H9 (cell line): ENCODE results near the gene MICAL3. TPM values are rescaled to one million over a fixed set of nuclear protein-coding genes. Genes with fewer than 3 reads are reported as not detected.

Experiments used
- DNase-seq: peaks from one replicate; pipeline ENCODE4 v3.0.0-alpha.2; 2017
- H2AFZ ChIP-seq: one replicate; pipeline ENCODE4 v1.6.1; 2013; ENCODE audit warnings: mild to moderate bottlenecking, low read length, control low read depth, moderate library complexity
- H2AK5ac ChIP-seq: 2 replicates; pipeline ENCODE4 v1.6.1; 2013; ENCODE audit warnings: low read length, control low read depth, mixed read lengths; ENCODE audit not compliant: insufficient read length
- H2BK120ac ChIP-seq: one replicate; pipeline ENCODE4 v1.6.1; 2013; ENCODE audit warnings: low read depth, mild to moderate bottlenecking, low read length, control low read depth, inconsistent platforms; ENCODE audit not compliant: poor library complexity, severe bottlenecking
- H2BK12ac ChIP-seq: 2 replicates; pipeline ENCODE4 v1.6.1; 2013; ENCODE audit warnings: low read length, control low read depth, mixed read lengths, low read depth; ENCODE audit not compliant: insufficient read length
- H2BK15ac ChIP-seq: 2 replicates; pipeline ENCODE4 v1.6.1; 2013; ENCODE audit warnings: low read depth, low read length, control low read depth
- H2BK20ac ChIP-seq: one replicate; pipeline ENCODE4 v1.6.1; 2013; ENCODE audit warnings: low read depth, mild to moderate bottlenecking, low read length, control low read depth, inconsistent platforms; ENCODE audit not compliant: poor library complexity, severe bottlenecking
- H2BK5ac ChIP-seq: 2 replicates; pipeline ENCODE4 v1.6.1; 2013; ENCODE audit warnings: low read length, control low read depth, mixed read lengths; ENCODE audit not compliant: insufficient read length
- H3K14ac ChIP-seq: 2 replicates; pipeline ENCODE4 v1.6.1; 2013; ENCODE audit warnings: low read length, control low read depth; ENCODE audit not compliant: insufficient read depth
- H3K18ac ChIP-seq: 2 replicates; pipeline ENCODE4 v1.6.1; 2013; ENCODE audit warnings: low read depth, mild to moderate bottlenecking, mixed read lengths, low read length, control low read depth; ENCODE audit not compliant: insufficient read length
- H3K23ac ChIP-seq: 2 replicates; pipeline ENCODE4 v1.6.1; 2013; ENCODE audit warnings: low read length, control low read depth, mixed read lengths, low read depth; ENCODE audit not compliant: insufficient read length
- H3K23me2 ChIP-seq: 2 replicates; pipeline ENCODE4 v1.6.1; 2013; ENCODE audit warnings: low read depth, mild to moderate bottlenecking, mixed read lengths, low read length, control low read depth; ENCODE audit not compliant: insufficient read length, poor library complexity, severe bottlenecking
- H3K27ac ChIP-seq: 2 replicates; pipeline ENCODE4 v1.5.1; 2013; ENCODE audit warnings: low read length, control low read depth, mixed read lengths, low read depth; ENCODE audit not compliant: insufficient read length
- H3K27me3 ChIP-seq: 2 replicates; pipeline ENCODE4 v1.6.1; 2013; ENCODE audit warnings: low read length, control low read depth, inconsistent platforms; ENCODE audit not compliant: insufficient read depth
- H3K4ac ChIP-seq: 2 replicates; pipeline ENCODE4 v1.6.1; 2013; ENCODE audit warnings: low read depth, mild to moderate bottlenecking, control low read depth, inconsistent platforms, low read length, moderate library complexity
- H3K4me1 ChIP-seq: 2 replicates; pipeline ENCODE4 v1.6.1; 2013; ENCODE audit warnings: low read length, control low read depth, inconsistent platforms; ENCODE audit not compliant: insufficient read depth
- H3K4me2 ChIP-seq: 2 replicates; pipeline ENCODE4 v1.6.1; 2013; ENCODE audit warnings: low read length, control low read depth, mixed read lengths; ENCODE audit not compliant: insufficient read length, insufficient read depth
- H3K56ac ChIP-seq: 2 replicates; pipeline ENCODE4 v1.6.1; 2013; ENCODE audit warnings: low read depth, mild to moderate bottlenecking, mixed read lengths, low read length, control low read depth; ENCODE audit not compliant: insufficient read length
- H3K79me1 ChIP-seq: 2 replicates; pipeline ENCODE4 v1.6.1; 2013; ENCODE audit warnings: low read depth, mild to moderate bottlenecking, moderate library complexity, low read length, control low read depth, inconsistent platforms; ENCODE audit not compliant: insufficient read depth, poor library complexity, severe bottlenecking
- H3K79me2 ChIP-seq: 2 replicates; pipeline ENCODE4 v1.6.1; 2013; ENCODE audit warnings: low read length, control low read depth, inconsistent platforms; ENCODE audit not compliant: insufficient read depth
- H3K9ac ChIP-seq: 2 replicates; pipeline ENCODE4 v1.6.1; 2013; ENCODE audit warnings: low read length, control low read depth, mixed read lengths; ENCODE audit not compliant: insufficient read length; ENCODE audit errors: extremely low read depth
- H3K9me3 ChIP-seq: one replicate; pipeline ENCODE4 v1.6.1; 2013; ENCODE audit warnings: low read depth, low read length, inconsistent platforms; ENCODE audit not compliant: control insufficient read depth
- H3T11ph ChIP-seq: one replicate; pipeline ENCODE4 v1.6.1; 2013; ENCODE audit warnings: mild to moderate bottlenecking, low read length, control low read depth, inconsistent platforms
- H4K20me1 ChIP-seq: one replicate; pipeline ENCODE4 v1.6.1; 2013; ENCODE audit not compliant: control insufficient read depth, insufficient read length, insufficient read depth
- H4K5ac ChIP-seq: 2 replicates; pipeline ENCODE4 v1.6.1; 2013; ENCODE audit warnings: low read depth, mild to moderate bottlenecking, mixed read lengths, low read length, control low read depth; ENCODE audit not compliant: insufficient read length
- H4K8ac ChIP-seq: replicated peaks from 2 replicates; pipeline ENCODE4 v1.6.1; 2013; ENCODE audit warnings: low read length, control low read depth, mixed read lengths, low read depth; ENCODE audit not compliant: insufficient read length
- H4K91ac ChIP-seq: 2 replicates; pipeline ENCODE4 v1.6.1; 2013; ENCODE audit warnings: low read depth, mild to moderate bottlenecking, moderate library complexity, mixed read lengths, low read length, control low read depth; ENCODE audit not compliant: insufficient read length
- H3K27ac Mint-ChIP-seq, 3 experiments: 2 replicates in 2 of 3; 3 replicates in 1 of 3; pipeline ENCODE4 v1.8.0; 2020 to 2021; ENCODE audit warnings: mixed read lengths in 3 of 3, mild to moderate bottlenecking in 1 of 3, moderate library complexity in 1 of 3
- H3K27me3 Mint-ChIP-seq: 2 replicates; pipeline ENCODE4 v1.8.0; 2021; ENCODE audit warnings: low read depth, mild to moderate bottlenecking, moderate library complexity, mixed read lengths
- H3K36me3 Mint-ChIP-seq, 3 experiments: 2 replicates in 2 of 3; 3 replicates in 1 of 3; pipeline ENCODE4 v1.8.0; 2020 to 2021; ENCODE audit warnings: low read depth in 3 of 3, mixed read lengths in 3 of 3; ENCODE audit not compliant: insufficient read depth in 1 of 3
- H3K4me1 Mint-ChIP-seq, 2 experiments: 2 replicates each; pipeline ENCODE4 v1.8.0; 2020; ENCODE audit warnings: mixed read lengths in 2 of 2
- H3K4me3 Mint-ChIP-seq, 2 experiments: 2 replicates in 1 of 2; 3 replicates in 1 of 2; pipeline ENCODE4 v1.8.0; 2020 to 2021; ENCODE audit warnings: mild to moderate bottlenecking in 2 of 2, mixed read lengths in 2 of 2, moderate library complexity in 1 of 2
- H3K9me3 Mint-ChIP-seq, 2 experiments: 2 replicates in 1 of 2; 3 replicates in 1 of 2; pipeline ENCODE4 v1.8.0; 2020; ENCODE audit warnings: mild to moderate bottlenecking in 2 of 2, mixed read lengths in 2 of 2, moderate library complexity in 1 of 2
- WGBS: extraction: QIAGEN DNeasy Blood & Tissue Kit; methylation state at CpG from one replicate; pipeline ENCODE4 v1.1.7; 2013; ENCODE audit warnings: missing lambda C conversion rate, low lambda C conversion rate, mixed read lengths; ENCODE audit not compliant: insufficient read length; ENCODE audit errors: extremely low coverage; 5-methylcytosine and 5-hydroxymethylcytosine counted together
- total RNA-seq: library from RNA; stranded (reverse); gene quantifications from 2 replicates; pipeline ENCODE4 v1.2.1, GENCODE V29; 2021
- TF ChIP-seq, protein P1 (sequence below): fragments of 200-600 bp; sonication (generic); conservative IDR thresholded peaks from 3 replicates; pipeline ENCODE4 v1.8.0; 2021; ENCODE audit warnings: antibody characterized with exemption, mild to moderate bottlenecking

MICAL3 gene
- total RNA-seq, 1 experiment from 2014 or later, result 50.2 TPM

DNA sequence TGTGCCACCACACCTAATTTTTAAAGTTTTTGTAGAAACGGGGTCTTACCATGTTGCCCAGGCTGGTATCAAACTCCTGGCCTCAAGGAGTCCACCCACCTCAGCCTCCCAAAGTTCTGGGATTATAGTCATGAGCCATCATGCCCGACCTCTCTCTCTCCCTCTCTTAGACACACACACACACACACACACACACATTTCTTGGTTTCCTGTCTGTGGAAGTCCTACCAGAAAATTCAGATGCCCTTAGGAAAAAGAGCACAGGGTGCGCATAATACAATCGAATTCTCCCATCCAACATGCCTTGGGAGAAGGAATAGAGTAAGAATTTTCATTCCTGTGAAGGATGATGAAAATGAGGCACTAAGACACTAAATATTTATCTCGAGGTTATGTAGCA is 10.4 kb downstream of the MICAL3 start:
- TF ChIP-seq, protein P1, sequence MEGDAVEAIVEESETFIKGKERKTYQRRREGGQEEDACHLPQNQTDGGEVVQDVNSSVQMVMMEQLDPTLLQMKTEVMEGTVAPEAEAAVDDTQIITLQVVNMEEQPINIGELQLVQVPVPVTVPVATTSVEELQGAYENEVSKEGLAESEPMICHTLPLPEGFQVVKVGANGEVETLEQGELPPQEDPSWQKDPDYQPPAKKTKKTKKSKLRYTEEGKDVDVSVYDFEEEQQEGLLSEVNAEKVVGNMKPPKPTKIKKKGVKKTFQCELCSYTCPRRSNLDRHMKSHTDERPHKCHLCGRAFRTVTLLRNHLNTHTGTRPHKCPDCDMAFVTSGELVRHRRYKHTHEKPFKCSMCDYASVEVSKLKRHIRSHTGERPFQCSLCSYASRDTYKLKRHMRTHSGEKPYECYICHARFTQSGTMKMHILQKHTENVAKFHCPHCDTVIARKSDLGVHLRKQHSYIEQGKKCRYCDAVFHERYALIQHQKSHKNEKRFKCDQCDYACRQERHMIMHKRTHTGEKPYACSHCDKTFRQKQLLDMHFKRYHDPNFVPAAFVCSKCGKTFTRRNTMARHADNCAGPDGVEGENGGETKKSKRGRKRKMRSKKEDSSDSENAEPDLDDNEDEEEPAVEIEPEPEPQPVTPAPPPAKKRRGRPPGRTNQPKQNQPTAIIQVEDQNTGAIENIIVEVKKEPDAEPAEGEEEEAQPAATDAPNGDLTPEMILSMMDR, result no peak
- Histone ChIP-seq H3K79me2 (no peaks in the 10 kb centered on the region), H3K18ac (no peak overlapping the region), H2BK120ac (no peak overlapping the region), H3K27me3 (no peaks in the 10 kb centered on the region), H3K56ac (no peak overlapping the region), H3K27ac (no peak overlapping the region), H3K79me1 (no peaks in the 10 kb centered on the region), H3K23ac (no peak overlapping the region), H2AFZ (no peak overlapping the region), H3K23me2 (no peaks in the 10 kb centered on the region), H2BK15ac (no peak overlapping the region), H4K5ac (no peak overlapping the region), H3T11ph (no peak overlapping the region), H4K8ac (no peak overlapping the region), H4K20me1 (no peaks in the 10 kb centered on the region), H3K9me3 (no peaks in the 10 kb centered on the region), H3K4ac (no peak overlapping the region), H2BK20ac (no peak overlapping the region), H4K91ac (no peak overlapping the region), H2BK5ac (no peak overlapping the region), H3K4me1 (no peaks in the 10 kb centered on the region), H3K9ac (no peak overlapping the region), H3K14ac (no peak overlapping the region), H2AK5ac (no peak overlapping the region), H2BK12ac (no peak overlapping the region), H3K4me2 (no peak overlapping the region)
- H3K9me3 Mint-ChIP-seq, result no peaks in the 10 kb centered on the region
- no peak overlapping the region for H3K4me3 Mint-ChIP-seq
- WGBS, result no CpG with 5 or more reads among the region's 5 CpGs
- no peak overlapping the region for H3K27ac Mint-ChIP-seq
- DNase-seq, result no peak
- H3K27me3 Mint-ChIP-seq, result peaks cover 4% of the 10 kb centered on the region
- no peaks in the 10 kb centered on the region for H3K36me3 Mint-ChIP-seq
- peaks cover 0 to 4% of the 10 kb centered on the region in 2 experiments; a peak in 1 of 4 replicates for H3K4me1 Mint-ChIP-seq
